GM19397 (cell line): Measurements from ENCODE around the gene SASH3.

Source experiments
- ATAC-seq: cut with Tn5 transposase; IDR thresholded peaks from one replicate; pipeline ENCODE4 v1.9.1; 2021; ENCODE audit warnings: mild to moderate bottlenecking, moderate library complexity; ENCODE audit not compliant: unreplicated experiment

The SASH3 gene

GRCh38 chrX:129759576-129760061 lies 20.1 kb upstream of the SASH3 start:
- ATAC-seq, result no peak

- no peak for ATAC-seq
These were observed 19.6 kb upstream of the SASH3 start for GRCh38 chrX:129760155-129760554.

GRCh38 chrX:129760981-129761380 lies 18.8 kb upstream of the SASH3 start:
- ATAC-seq, result no peak

- ATAC-seq, result no peak
These were observed 18.2 kb upstream of the SASH3 start for GRCh38 chrX:129761596-129761995.

GRCh38 chrX:129762448-129762847 lies 17.3 kb upstream of the SASH3 start:
- ATAC-seq, result no peak

GRCh38 chrX:129763666-129764065 lies 16.1 kb upstream of the SASH3 start:
- ATAC-seq, result no peak

GRCh38 chrX:129768186-129768585 lies 11.6 kb upstream of the SASH3 start:
- ATAC-seq, result no peak

- ATAC-seq, result no peak
These were observed 10.9 kb upstream of the SASH3 start for GRCh38 chrX:129768586-129769466.

GRCh38 chrX:129769467-129770154 lies 10.1 kb upstream of the SASH3 start:
- ATAC-seq, result peak; percentile 50

- ATAC-seq, result no peak
These were observed 8.3 kb upstream of the SASH3 start for GRCh38 chrX:129771266-129771995.

GRCh38 chrX:129772796-129773431 lies 6.8 kb upstream of the SASH3 start:
- peak; percentile 65 for ATAC-seq

GRCh38 chrX:129773649-129774458 lies 5.9 kb upstream of the SASH3 start:
- no peak for ATAC-seq

- no peak for ATAC-seq
These were observed 2.3 kb upstream of the SASH3 start for GRCh38 chrX:129777218-129778030.

- ATAC-seq, result no peak
These were observed 570 bp upstream of the SASH3 start for GRCh38 chrX:129779086-129779672.

GRCh38 chrX:129780441-129781105 lies 824 bp downstream of the SASH3 start:
- ATAC-seq, result no peak

GRCh38 chrX:129781134-129781672 lies 1.5 kb downstream of the SASH3 start:
- peak; percentile 69 for ATAC-seq

- no peak for ATAC-seq
These were observed 2.1 kb downstream of the SASH3 start for GRCh38 chrX:129781680-129782495.
